ENCODE results near the gene GOLT1A.

Gene GOLT1A

GRCh38 chr1:204213668-204214662 lies at the start of gene GOLT1A:
Gene GOLT1A (minus strand): TSS chr1:204213988. CDS start chr1:204213906, 82 bp downstream.
- TF ChIP-seq, protein P1, sequence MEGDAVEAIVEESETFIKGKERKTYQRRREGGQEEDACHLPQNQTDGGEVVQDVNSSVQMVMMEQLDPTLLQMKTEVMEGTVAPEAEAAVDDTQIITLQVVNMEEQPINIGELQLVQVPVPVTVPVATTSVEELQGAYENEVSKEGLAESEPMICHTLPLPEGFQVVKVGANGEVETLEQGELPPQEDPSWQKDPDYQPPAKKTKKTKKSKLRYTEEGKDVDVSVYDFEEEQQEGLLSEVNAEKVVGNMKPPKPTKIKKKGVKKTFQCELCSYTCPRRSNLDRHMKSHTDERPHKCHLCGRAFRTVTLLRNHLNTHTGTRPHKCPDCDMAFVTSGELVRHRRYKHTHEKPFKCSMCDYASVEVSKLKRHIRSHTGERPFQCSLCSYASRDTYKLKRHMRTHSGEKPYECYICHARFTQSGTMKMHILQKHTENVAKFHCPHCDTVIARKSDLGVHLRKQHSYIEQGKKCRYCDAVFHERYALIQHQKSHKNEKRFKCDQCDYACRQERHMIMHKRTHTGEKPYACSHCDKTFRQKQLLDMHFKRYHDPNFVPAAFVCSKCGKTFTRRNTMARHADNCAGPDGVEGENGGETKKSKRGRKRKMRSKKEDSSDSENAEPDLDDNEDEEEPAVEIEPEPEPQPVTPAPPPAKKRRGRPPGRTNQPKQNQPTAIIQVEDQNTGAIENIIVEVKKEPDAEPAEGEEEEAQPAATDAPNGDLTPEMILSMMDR (IDR thresholded peaks at IDR 0.05; ENCODE audit: borderline replicate concordance, insufficient read depth, low read depth, low read length), result no peak
- H3K4me3 ChIP-seq (ENCODE audit: low read depth, low read length), result no peak within 1 kb of the TSS

- H3K4me3 ChIP-seq (ENCODE audit: low read depth, low read length), result no peak overlapping the region
- TF ChIP-seq, protein P1 (IDR thresholded peaks at IDR 0.05; ENCODE audit: borderline replicate concordance, insufficient read depth, low read depth, low read length), result no peak
Observed at GRCh38 chr1:204263254-204263910, 49.6 kb upstream of the GOLT1A start.

DNA sequence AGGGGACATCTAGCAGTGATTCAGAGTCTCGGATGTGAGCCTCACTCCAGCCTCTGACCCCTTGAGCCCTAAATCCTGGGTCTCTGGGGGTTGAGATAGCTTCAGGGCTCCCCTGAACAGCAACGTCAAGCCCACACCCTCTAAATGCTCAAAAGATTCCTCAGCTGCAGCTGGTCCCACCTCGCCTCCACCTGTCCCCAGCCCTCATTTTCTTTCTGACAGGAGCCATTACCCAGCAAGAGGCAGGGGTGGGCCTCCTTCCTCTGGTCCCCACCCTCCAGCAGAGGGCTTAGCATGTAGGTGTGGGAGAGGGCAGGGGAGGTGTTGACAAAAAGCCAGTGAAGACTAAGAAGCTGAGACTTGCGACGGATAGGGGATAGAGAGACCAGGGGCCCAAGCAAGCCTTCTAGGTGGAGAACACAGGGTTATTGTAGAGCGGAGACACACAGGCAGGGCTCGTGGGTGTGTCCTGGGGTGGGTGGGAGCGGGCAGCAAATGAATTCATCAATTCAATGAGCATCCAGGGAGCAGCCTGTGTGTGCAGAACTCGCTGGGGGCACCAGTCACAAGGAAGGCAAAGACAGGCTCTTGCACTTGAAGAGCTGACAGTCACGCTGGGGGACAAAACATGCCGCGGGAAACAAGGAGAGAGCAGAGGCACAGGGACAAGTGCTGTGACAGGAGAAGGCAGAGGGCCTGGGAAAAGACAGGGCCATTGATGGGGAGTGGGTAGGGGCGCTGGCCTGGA lies 48.9 kb upstream of the GOLT1A start:
- TF ChIP-seq, protein P1 (IDR thresholded peaks at IDR 0.05; ENCODE audit: borderline replicate concordance, insufficient read depth, low read depth, low read length), result no peak
- no peak overlapping the region for H3K4me3 ChIP-seq (ENCODE audit: low read depth, low read length)

- TF ChIP-seq, protein P1 (IDR thresholded peaks at IDR 0.05; ENCODE audit: borderline replicate concordance, insufficient read depth, low read depth, low read length), result no peak
- no peak overlapping the region for H3K4me3 ChIP-seq (ENCODE audit: low read depth, low read length)
Observed at GRCh38 chr1:204261746-204262505, 48.1 kb upstream of the GOLT1A start.

- TF ChIP-seq, protein P1 (IDR thresholded peaks at IDR 0.05; ENCODE audit: borderline replicate concordance, insufficient read depth, low read depth, low read length), result no peak
- H3K4me3 ChIP-seq (ENCODE audit: low read depth, low read length), result no peak overlapping the region
Observed at GRCh38 chr1:204261266-204261665, 47.5 kb upstream of the GOLT1A start.

DNA sequence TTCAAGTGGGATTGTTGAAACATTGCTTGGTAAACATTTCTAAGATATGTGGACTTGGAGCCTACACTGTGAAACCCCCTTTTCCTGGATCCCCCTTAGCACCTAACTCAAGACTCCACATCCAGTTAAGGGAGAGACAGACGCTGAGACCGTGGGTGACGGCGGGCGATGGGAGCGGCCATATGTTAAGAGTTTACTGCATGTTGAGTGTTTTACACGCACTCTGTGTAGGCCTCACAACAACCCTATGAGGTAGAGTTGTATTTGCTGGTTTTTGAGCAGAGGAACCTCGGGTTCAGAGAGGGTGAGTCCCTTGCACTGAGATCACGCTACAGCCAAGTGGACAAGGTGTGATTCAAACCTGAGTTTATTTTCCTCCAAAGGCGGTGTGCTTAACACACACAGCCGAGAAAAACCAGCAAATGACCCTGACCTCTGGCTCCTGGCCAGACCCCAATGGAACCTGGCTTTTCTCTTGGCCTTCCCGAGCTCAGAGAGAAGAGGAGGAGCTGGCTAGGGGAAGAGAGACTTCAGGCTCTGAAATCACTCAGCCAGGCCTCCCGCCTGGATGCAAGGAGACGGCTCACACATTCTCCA lies 46.9 kb upstream of the GOLT1A start:
- H3K4me3 ChIP-seq (ENCODE audit: low read depth, low read length), result no peak overlapping the region
- TF ChIP-seq, protein P1 (IDR thresholded peaks at IDR 0.05; ENCODE audit: borderline replicate concordance, insufficient read depth, low read depth, low read length), result no peak
